K562 (cell line): ENCODE data around the gene COQ5. TPM values are rescaled to one million over a fixed set of nuclear protein-coding genes. Genes with fewer than 3 reads are reported as not detected.

ENCODE experiments used
- ATAC-seq: fragments of 200-7000 bp; cut with Tn5 transposase; 3 replicates; pipeline ENCODE4 v1.9.1; 2020; ENCODE audit warnings: moderate library complexity
- BruUV-seq: library from RNA; stranded (reverse); fragments of 400-500 nt; replicated peaks from 2 replicates; lab custom pipeline; 2021; lab: Mats Ljungman, UMichigan
- CTCF ChIA-PET: fragments of 300-600 bp; formaldehyde crosslinking; extraction: SDS; loops from one replicate; lab custom pipeline; 2021; ENCODE audit warnings: low intra/inter-chr PET ratio; lab: Yijun Ruan, JAX
- POLR2A ChIA-PET: fragments of 300-600, 350-650 bp; sonication (Branson Sonifier 250); formaldehyde crosslinking; extraction: SDS; loops from one replicate; lab custom pipeline; 2021; ENCODE audit warnings: antibody characterized with exemption, inconsistent platforms; lab: Yijun Ruan, JAX
- DNase-seq, 4 experiments: peaks; one replicate each; pipeline versions ENCODE4 v3.0.0 to v3.0.0-alpha.2; 2011 to 2018; ENCODE audit warnings: low spot score in 3 of 4, mixed read lengths in 3 of 4; ENCODE audit errors: extremely low read depth in 1 of 4
- FAIRE-seq: peaks from 2 replicates; lab custom pipeline; 2011; peaks lifted over from hg19 to GRCh38; lab: Jason Lieb, UNC
- H2AFZ ChIP-seq: 2 replicates; pipeline ENCODE4 v1.6.0; 2011; ENCODE audit warnings: low read depth, low read length, control low read depth, inconsistent platforms
- H3K27ac ChIP-seq: fragments of 200-600 bp; 3 replicates; pipeline ENCODE4 v1.8.0; 2011; ENCODE audit warnings: low read depth, mild to moderate bottlenecking, control low read depth, inconsistent platforms, low read length, moderate library complexity, mixed read lengths; ENCODE audit errors: extremely low read depth
- H3K27me3 ChIP-seq, 2 experiments: fragments of 300-600 bp in 1 of 2; 2 replicates in 1 of 2; 3 replicates in 1 of 2; pipeline versions ENCODE4 v1.6.0 to v1.8.0; 2011; ENCODE audit warnings: inconsistent platforms in 2 of 2, low read length in 2 of 2, mild to moderate bottlenecking in 1 of 2, mixed read lengths in 1 of 2, moderate library complexity in 1 of 2; ENCODE audit not compliant: control insufficient read depth in 2 of 2, insufficient read depth in 2 of 2
- H3K36me3 ChIP-seq: fragments of 300-600 bp; 3 replicates; pipeline ENCODE4 v1.8.0; 2011; ENCODE audit warnings: mild to moderate bottlenecking, low read length, inconsistent platforms; ENCODE audit not compliant: control insufficient read depth, insufficient read depth
- H3K4me1 ChIP-seq, 2 experiments: fragments of 200-600 bp in 1 of 2; replicated peaks in 1 of 2; 2 replicates in 1 of 2; 3 replicates in 1 of 2; pipeline versions ENCODE4 v1.5.1 to v1.8.0; 2011; ENCODE audit warnings: inconsistent platforms in 2 of 2, low read length in 2 of 2, mild to moderate bottlenecking in 1 of 2, mixed read lengths in 1 of 2, moderate library complexity in 1 of 2; ENCODE audit not compliant: control insufficient read depth in 2 of 2, insufficient read depth in 2 of 2
- H3K4me2 ChIP-seq: 2 replicates; pipeline ENCODE4 v1.6.1; 2011; ENCODE audit warnings: low read length, control low read depth, inconsistent platforms, mixed read lengths; ENCODE audit not compliant: insufficient read depth
- H3K4me3 ChIP-seq: fragments of 200-600 bp; sonication (generic), shearing (Covaris generic); 2 replicates; pipeline ENCODE4 v1.5.1; 2016; ENCODE audit warnings: control low read depth, inconsistent platforms
- H3K79me2 ChIP-seq: fragments of 200-600 bp; 3 replicates; pipeline ENCODE4 v1.8.0; 2011; ENCODE audit warnings: low read length, inconsistent platforms; ENCODE audit not compliant: control insufficient read depth, insufficient read depth
- H3K9ac ChIP-seq, 2 experiments: 2 replicates each; pipeline versions ENCODE4 v1.6.0 to v1.6.1; 2011; ENCODE audit warnings: low read depth in 2 of 2, low read length in 2 of 2, control low read depth in 1 of 2, inconsistent platforms in 1 of 2, mild to moderate bottlenecking in 1 of 2, mixed read lengths in 1 of 2; ENCODE audit not compliant: insufficient read depth in 1 of 2
- H3K9me1 ChIP-seq: one replicate; pipeline ENCODE4 v1.6.0; 2011; ENCODE audit warnings: inconsistent platforms, mild to moderate bottlenecking, low read length, moderate library complexity; ENCODE audit not compliant: control insufficient read depth, insufficient read depth
- H3K9me3 ChIP-seq: replicated peaks from 2 replicates; pipeline ENCODE4 v1.5.1; 2011; ENCODE audit warnings: low read depth, low read length, inconsistent platforms; ENCODE audit not compliant: control insufficient read depth, insufficient read depth
- H4K20me1 ChIP-seq: replicated peaks from 2 replicates; pipeline ENCODE4 v1.6.1; 2011; ENCODE audit warnings: low read length, inconsistent platforms, mixed read lengths; ENCODE audit not compliant: control insufficient read depth, insufficient read depth
- BDP1 ChIP-seq: IDR thresholded peaks from 3 replicates; pipeline ENCODE4 v1.6.1; 2011; ENCODE audit not compliant: insufficient read length, insufficient read depth
- CHD1 ChIP-seq: fragments of 200-600 bp; sonication (generic); IDR thresholded peaks from one replicate; pipeline ENCODE4 v1.6.1; 2012; ENCODE audit warnings: mild to moderate bottlenecking, moderate library complexity, low read length, inconsistent platforms
- CREB5 ChIP-seq: fragments of 250-450 bp; sonication (Bioruptor Pico); IDR thresholded peaks from 2 replicates; pipeline ENCODE4 v1.5.0; 2020; ENCODE audit warnings: mild to moderate bottlenecking
- CTCFL ChIP-seq: IDR thresholded peaks from 2 replicates; pipeline ENCODE4 v1.6.1; 2011; ENCODE audit warnings: borderline replicate concordance, low read depth, mild to moderate bottlenecking, moderate library complexity, low read length; ENCODE audit not compliant: insufficient read depth, poor library complexity, severe bottlenecking
- ESRRA ChIP-seq: fragments of 450-650 bp; IDR thresholded peaks from 2 replicates; pipeline ENCODE4 v1.6.1; 2014; ENCODE audit warnings: low read depth, mild to moderate bottlenecking, moderate library complexity, borderline replicate concordance
- FOXM1 ChIP-seq, 2 experiments: fragments of 450-650 bp in 1 of 2; sonication (generic) in 1 of 2; formaldehyde crosslinking in 1 of 2; IDR thresholded peaks; 2 replicates each; pipeline versions ENCODE4 v1.6.1 to v1.9.0; 2017 to 2022; ENCODE audit warnings: low read depth in 2 of 2, mild to moderate bottlenecking in 2 of 2, missing genetic modification reagents in 1 of 2, moderate library complexity in 1 of 2
- MAZ ChIP-seq, 2 experiments: fragments of 450-650 bp in 1 of 2; sonication (generic) in 1 of 2; formaldehyde crosslinking; IDR thresholded peaks in 1 of 2; conservative IDR thresholded peaks in 1 of 2; 2 replicates each; pipeline versions ENCODE4 v1.4.0 to v1.5.0; 2020; ENCODE audit warnings: mild to moderate bottlenecking in 1 of 2, missing genetic modification reagents in 1 of 2
- RB1 ChIP-seq: fragments of 450-650 bp; IDR thresholded peaks from 2 replicates; pipeline ENCODE4 v1.6.1; 2017; ENCODE audit warnings: low read depth, mild to moderate bottlenecking
- RBM22 ChIP-seq: fragments of 200-400 bp; formaldehyde crosslinking; IDR thresholded peaks from 2 replicates; pipeline ENCODE4 v1.6.1; 2018; ENCODE audit warnings: low read length, low read depth; ENCODE audit not compliant: poor library complexity, severe bottlenecking
- SIN3A ChIP-seq, 2 experiments: fragments of 150-350 bp in 1 of 2; IDR thresholded peaks; 2 replicates each; pipeline ENCODE4 v1.6.1; 2011 to 2016; ENCODE audit warnings: borderline replicate concordance in 2 of 2, low read depth in 2 of 2, low read length in 2 of 2, mild to moderate bottlenecking in 2 of 2, moderate library complexity in 2 of 2; ENCODE audit not compliant: control insufficient read depth in 1 of 2
- SPI1 ChIP-seq: IDR thresholded peaks from 2 replicates; pipeline ENCODE4 v1.6.1; 2011; ENCODE audit warnings: low read depth, low read length, control low read depth, borderline replicate concordance
- VEZF1 ChIP-seq: fragments of 200-800 bp; sonication (Bioruptor generic); IDR thresholded peaks from 2 replicates; pipeline ENCODE4 v1.6.1; 2017; ENCODE audit warnings: missing genetic modification characterization, missing compliant biosample characterization
- ZBTB1 ChIP-seq: sonication (generic); formaldehyde crosslinking; IDR thresholded peaks from 2 replicates; pipeline ENCODE4 v1.8.1; 2023; ENCODE audit warnings: missing genetic modification reagents, low read depth, mild to moderate bottlenecking, borderline replicate concordance
- ZFX ChIP-seq: sonication (generic); formaldehyde crosslinking; IDR thresholded peaks from 2 replicates; pipeline ENCODE4 v1.8.0; 2022; ENCODE audit warnings: mild to moderate bottlenecking, missing genetic modification reagents, moderate library complexity
- WGBS: fragments of 100-300 bp; shearing (Covaris generic); methylation state at CpG from one replicate; pipeline ENCODE4 v1.1.6; 2016; ENCODE audit warnings: low coverage, mixed read lengths; ENCODE audit not compliant: insufficient coverage; ENCODE audit errors: missing lambda C conversion rate; 5-methylcytosine and 5-hydroxymethylcytosine counted together
- in situ Hi-C: fragments of 300-500 bp; cut with MboI; formaldehyde crosslinking; loops from 4 replicates; pipeline ENCODE4 v1.15.0; 2018; ENCODE audit warnings: inconsistent platforms, mixed read lengths
- intact Hi-C: fragments of 100-400 bp; cut with micrococcal nuclease; formaldehyde crosslinking; loops from 2 replicates; pipeline ENCODE4 v1.14.2; 2022
- polyA plus RNA-seq, 8 experiments: library from polyadenylated mRNA; depleted of rRNA in 4 of 8; stranded (reverse) in 5 of 8; unstranded in 3 of 8; fragments of >200 nt; fragmentation: Nextera tagmentation in 2 of 8; fragmentation: Illumina TruSeq in 1 of 8; extraction: Ambion mirVana in 2 of 8; extraction: Trizol in 1 of 8; gene quantifications; 2 replicates each; pipeline versions ENCODE4 v1.2.1 to v1.2.3, GENCODE V29; 2011 to 2014; ENCODE audit warnings: inconsistent platforms in 1 of 8, missing spikeins in 1 of 8
- total RNA-seq, 7 experiments: library from RNA; depleted of rRNA in 6 of 7; stranded (reverse); fragments of >200 nt in 6 of 7; fragmentation: Illumina TruSeq in 2 of 7; extraction: Trizol in 2 of 7; gene quantifications; 2 replicates each; pipeline versions ENCODE4 v1.2.1 to v1.2.3, GENCODE V29; 2011 to 2021; ENCODE audit warnings: low replicate concordance in 1 of 7

Gene COQ5
- total and polyA plus RNA-seq, 9 of the 15 experiments (the other 6 are each of a cell fraction or from before 2014, with no cell fraction given) = 19.2 to 59.7 (median 30.4) TPM

- Histone ChIP-seq H3K27ac (peak overlapping the region; percentile 96), H3K4me1 (peaks cover 20 to 33% of the 10 kb centered on the region in 2 experiments), H2AFZ (peak overlapping the region; percentile 58; the same call in 1 of the 2 replicates), H3K4me3 (peak overlapping the region; percentile 90), H4K20me1 (peaks cover 28% of the 10 kb centered on the region), H3K9ac (peak overlapping the region; percentile 87 to 100), H3K4me2 (peak overlapping the region; percentile 97), H3K79me2 (peaks cover 92% of the 10 kb centered on the region), H3K27me3 (no peaks in the 10 kb centered on the region), H3K9me1 (no peaks in the 10 kb centered on the region), H3K36me3 (peaks cover 46% of the 10 kb centered on the region), H3K9me3 (no peaks in the 10 kb centered on the region)
- in situ Hi-C loops (no loop called here), intact Hi-C loops (loop anchor here (1.0 to 5.0 kb wide), 2 partner anchors 27 to 113 kb away; partner anchors contain the start of genes DYNLL1 and POP5)
- FAIRE-seq (no peak), ATAC-seq (peak; percentile 53), DNase-seq (peak; percentile 64 to 92 (median 86))
- POLR2A ChIA-PET = interaction anchor here (0.6 to 3.1 kb wide), 20 partner anchors 9 to 981 kb away, joined by 3 to 23 read pairs (median 4); partner anchors contain the start of genes RNU4-1, RNU4-2 and RPLP0
- BruUV-seq = no TSS peak
- CTCF ChIA-PET = interaction anchor here (1.1 kb wide), 1 partner anchor 28 kb away, joined by 3 read pairs; no protein-coding TSS in a partner anchor
- under 1% methylated on average over 43 of the region's 57 CpGs for whole genome bisulfite sequencing
- no peak for TF ChIP-seq BDP1
- peak in 1 of 2 experiments; percentile 5; a peak in 2 of 4 replicates for TF ChIP-seq MAZ (CRISPR knock-in tag; conservative IDR thresholded peaks at IDR 0.05 in 1 of 2, IDR thresholded peaks at IDR 0.05 in 1 of 2)
- TF ChIP-seq FOXM1 (IDR thresholded peaks at IDR 0.05; ENCODE audit: low read depth) = no peak
- 0 out of 2 replicates have a peak, but pooled peaks have one; percentile 7 for TF ChIP-seq FOXM1 (CRISPR knock-in tag; IDR thresholded peaks at IDR 0.05; ENCODE audit: low read depth)
- TF ChIP-seq RBM22 = peak; percentile 43
- TF ChIP-seq RB1 = 0 out of 2 replicates have a peak, but pooled peaks have one; percentile 30
- TF ChIP-seq ZBTB1 (CRISPR knock-in tag) = peak; percentile 36; the same call in 1 of the 2 replicates
- peak; percentile 91 for TF ChIP-seq CHD1
- TF ChIP-seq ESRRA = 0 out of 2 replicates have a peak, but pooled peaks have one; percentile 2
- peak in 1 of 2 experiments; percentile 19; a peak in 1 of 4 replicates for TF ChIP-seq SIN3A (IDR thresholded peaks at IDR 0.05; ENCODE audit: borderline replicate concordance in 2 of 2, control insufficient read depth in 1 of 2, low read depth in 2 of 2, low read length in 2 of 2)
- no peak for TF ChIP-seq CREB5 (CRISPR knock-in tag)
- TF ChIP-seq VEZF1 (CRISPR knock-in tag) = peak; percentile 89
- TF ChIP-seq ZFX (CRISPR knock-in tag) = peak; percentile 59
- peak; percentile 91 for TF ChIP-seq CTCFL
- peak; percentile 66; the same call in 1 of the 2 replicates for TF ChIP-seq SPI1
Observed at GRCh38 chr12:120468821-120469449, 60.0 kb downstream of the COQ5 start.
